Measurements from ENCODE around the gene POTEC.
"Not testable (repeated sequence)": the region's sequence is repeated elsewhere in the genome, so short reads cannot be mapped to it uniquely, and the experiment has no call there.

The POTEC gene

GRCh38 chr18:14543446-14543964, at the start of gene POTEC:
POTEC (minus strand) TSS chr18:14543600; CDS start chr18:14543146, 454 bp downstream.
- DNase-seq, result not testable (repeated sequence)

GRCh38 chr18:14577971-14578370, 34.6 kb upstream of the POTEC start:
- no peak for DNase-seq

GRCh38 chr18:14559502-14559901, 16.1 kb upstream of the POTEC start:
- DNase-seq, result not testable (repeated sequence)

GRCh38 chr18:14531659-14532058, 11.7 kb downstream of the POTEC start:
- not testable (repeated sequence) for DNase-seq

- not testable (repeated sequence) for DNase-seq
Measured at GRCh38 chr18:14510707-14511106, 32.7 kb downstream of the POTEC start.

GRCh38 chr18:14503691-14504090, 39.7 kb downstream of the POTEC start:
- not testable (repeated sequence) for DNase-seq

GRCh38 chr18:14501894-14502293, 41.5 kb downstream of the POTEC start:
- DNase-seq, result not testable (repeated sequence)

GRCh38 chr18:14489256-14490014, 54.0 kb downstream of the POTEC start:
- DNase-seq, result not testable (repeated sequence)

- not testable (repeated sequence) for DNase-seq
Measured at GRCh38 chr18:14488789-14489188, 54.6 kb downstream of the POTEC start.

GRCh38 chr18:14486926-14487580, 56.3 kb downstream of the POTEC start:
- not testable (repeated sequence) for DNase-seq

- not testable (repeated sequence) for DNase-seq
Measured at GRCh38 chr18:14479076-14479475, 64.3 kb downstream of the POTEC start.

GRCh38 chr18:14475520-14475919, 67.9 kb downstream of the POTEC start:
- DNase-seq, result not testable (repeated sequence)

GRCh38 chr18:14474752-14475151, 68.6 kb downstream of the POTEC start:
- not testable (repeated sequence) for DNase-seq

GRCh38 chr18:14474007-14474720, 69.2 kb downstream of the POTEC start:
- DNase-seq, result not testable (repeated sequence)

- not testable (repeated sequence) for DNase-seq
Measured at GRCh38 chr18:14473250-14474006, 70.0 kb downstream of the POTEC start.

GRCh38 chr18:14471286-14471685, 72.1 kb downstream of the POTEC start:
- DNase-seq, result not testable (repeated sequence)

- DNase-seq, result not testable (repeated sequence)
Measured at GRCh38 chr18:14470446-14470845, 73.0 kb downstream of the POTEC start.

- DNase-seq, result not testable (repeated sequence)
Measured at GRCh38 chr18:14470046-14470445, 73.4 kb downstream of the POTEC start.

GRCh38 chr18:14465989-14466388, 77.4 kb downstream of the POTEC start:
- not testable (repeated sequence) for DNase-seq

Data from activated naive CD4-positive, alpha-beta T cell treated with Interleukin-2 at 50 U/mL for 16 hours (primary cell).